ENCODE results near the gene FBN3.

DNA sequence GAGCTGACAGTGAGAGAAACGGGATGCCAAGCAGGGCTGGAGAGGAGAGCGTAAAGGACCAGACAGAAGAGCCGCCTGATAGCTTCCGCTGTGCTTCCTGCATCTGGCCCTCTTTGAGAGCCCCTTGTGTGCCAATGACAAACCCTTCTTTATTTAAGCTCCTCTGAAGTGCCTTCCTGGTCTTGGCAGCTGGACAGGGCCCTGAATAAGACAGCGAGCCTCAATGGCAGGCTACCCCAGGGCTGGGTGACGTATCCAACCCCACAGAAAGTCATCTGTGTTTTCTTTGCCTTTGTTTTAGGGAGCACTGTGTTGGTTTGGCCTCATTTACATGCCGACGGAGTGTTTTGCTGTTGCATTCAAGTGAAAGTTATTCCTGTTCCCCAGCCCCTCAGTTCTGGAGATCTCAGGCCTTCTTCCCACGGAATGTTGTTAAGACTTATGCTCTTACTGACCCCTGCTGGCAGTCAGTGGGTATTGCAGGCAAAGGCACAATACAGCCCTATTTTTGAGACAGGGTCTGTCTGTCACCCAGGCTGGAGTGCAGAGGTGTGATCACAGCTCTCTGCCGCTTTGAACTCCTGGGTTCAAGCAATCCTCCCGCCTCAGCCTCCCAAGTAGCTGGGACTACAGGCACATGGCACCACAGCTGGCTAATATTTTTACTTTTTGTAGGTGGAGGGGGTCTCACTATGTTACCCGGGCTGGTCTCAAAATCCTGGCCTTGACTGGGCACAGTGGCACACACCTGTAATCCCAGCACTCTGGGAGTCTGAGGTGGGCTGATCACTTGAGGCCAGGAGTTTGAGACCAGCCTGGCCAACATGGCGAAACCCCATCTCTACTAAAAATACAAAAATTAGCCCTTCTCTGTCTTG is 80.1 kb downstream of the FBN3 start:
- TF ChIP-seq, protein P1, sequence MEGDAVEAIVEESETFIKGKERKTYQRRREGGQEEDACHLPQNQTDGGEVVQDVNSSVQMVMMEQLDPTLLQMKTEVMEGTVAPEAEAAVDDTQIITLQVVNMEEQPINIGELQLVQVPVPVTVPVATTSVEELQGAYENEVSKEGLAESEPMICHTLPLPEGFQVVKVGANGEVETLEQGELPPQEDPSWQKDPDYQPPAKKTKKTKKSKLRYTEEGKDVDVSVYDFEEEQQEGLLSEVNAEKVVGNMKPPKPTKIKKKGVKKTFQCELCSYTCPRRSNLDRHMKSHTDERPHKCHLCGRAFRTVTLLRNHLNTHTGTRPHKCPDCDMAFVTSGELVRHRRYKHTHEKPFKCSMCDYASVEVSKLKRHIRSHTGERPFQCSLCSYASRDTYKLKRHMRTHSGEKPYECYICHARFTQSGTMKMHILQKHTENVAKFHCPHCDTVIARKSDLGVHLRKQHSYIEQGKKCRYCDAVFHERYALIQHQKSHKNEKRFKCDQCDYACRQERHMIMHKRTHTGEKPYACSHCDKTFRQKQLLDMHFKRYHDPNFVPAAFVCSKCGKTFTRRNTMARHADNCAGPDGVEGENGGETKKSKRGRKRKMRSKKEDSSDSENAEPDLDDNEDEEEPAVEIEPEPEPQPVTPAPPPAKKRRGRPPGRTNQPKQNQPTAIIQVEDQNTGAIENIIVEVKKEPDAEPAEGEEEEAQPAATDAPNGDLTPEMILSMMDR (IDR thresholded peaks at IDR 0.05) = peak; percentile 40 to 80 (median 60)
- TF ChIP-seq POLR2A (IDR thresholded peaks at IDR 0.05) = no peak

Data from testis (tissue), 2 donors.